ENCODE results near the gene SKIL.

- no peak for TF ChIP-seq CTCF (IDR thresholded peaks at IDR 0.05 in 8 of 11, conservative IDR thresholded peaks at IDR 0.05 in 3 of 11)
- TF ChIP-seq POLR2A (IDR thresholded peaks at IDR 0.05) = no peak
- no peak for TF ChIP-seq POLR2AphosphoS5 (IDR thresholded peaks at IDR 0.05)
Measured at GRCh38 chr3:170383567-170383966, 26.1 kb downstream of the SKIL start.
